Measurements from ENCODE around the gene CSNK1E. TPM values are rescaled to one million over a fixed set of nuclear protein-coding genes. Genes with fewer than 3 reads are reported as not detected.

Gene CSNK1E
- total and polyA plus RNA-seq, 2 of the 4 experiments (the other 2 are of a cell fraction), result 116 to 276 TPM

GRCh38 chr22:38308791-38309498, 8.3 kb downstream of the CSNK1E start:
- Histone ChIP-seq H2AK5ac (ENCODE audit: low read depth, low read length) (no peak overlapping the region; the same call in 1 of the 2 replicates), H2BK5ac (ENCODE audit: low read depth, low read length, poor library complexity, severe bottlenecking) (no peak overlapping the region), H3K9me1 (ENCODE audit: insufficient read depth, low read length) (peaks cover 54% of the 10 kb centered on the region), H4K91ac (ENCODE audit: insufficient read depth, low read depth, low read length) (no peak overlapping the region), H3K27ac (ENCODE audit: insufficient read depth, low read length) (no peak overlapping the region), H3K23ac (ENCODE audit: low read depth, low read length) (peak overlapping the region; percentile 38; the same call in 1 of the 2 replicates), H2AK9ac (replicated peaks; ENCODE audit: low read depth, low read length, poor library complexity) (peak overlapping the region; percentile 48), H3K27me3 (ENCODE audit: control insufficient read depth, insufficient read depth, low read length) (no peaks in the 10 kb centered on the region), H3K18ac (ENCODE audit: low read depth, low read length) (no peak overlapping the region), H3K14ac (replicated peaks; ENCODE audit: low read depth, low read length) (no peak overlapping the region), H3K79me1 (ENCODE audit: low read depth in 1 of 2, low read length in 2 of 2) (peaks cover 0 to 66% of the 10 kb centered on the region in 2 experiments; a peak in 2 of 4 replicates), H2BK20ac (ENCODE audit: low read depth, low read length) (no peak overlapping the region), H3K4me3 (ENCODE audit: insufficient read depth, low read depth, low read length) (no peak overlapping the region), H4K8ac (ENCODE audit: low read depth in 2 of 2, low read length in 2 of 2) (no peak overlapping the region), H3K4ac (ENCODE audit: low read depth, low read length) (no peak overlapping the region), H3K36me3 (ENCODE audit: control insufficient read depth, insufficient read depth, low read length) (peaks cover 53% of the 10 kb centered on the region), H4K5ac (ENCODE audit: low read depth, low read length) (no peak overlapping the region), H3K9me3 (ENCODE audit: control insufficient read depth, insufficient read depth, low read length) (no peaks in the 10 kb centered on the region), H3K9ac (ENCODE audit: low read depth, low read length) (no peak overlapping the region), H3K4me2 (ENCODE audit: low read depth, low read length) (no peak overlapping the region), H2BK15ac (ENCODE audit: low read depth, low read length) (no peak overlapping the region), H3K56ac (ENCODE audit: extremely low read depth, insufficient read depth, low read length) (no peak overlapping the region), H4K20me1 (ENCODE audit: insufficient read depth, low read length) (peaks cover 98% of the 10 kb centered on the region), H2AFZ (replicated peaks; ENCODE audit: low read length, poor library complexity) (no peak overlapping the region), H3K4me1 (ENCODE audit: control insufficient read depth, insufficient read depth, low read length) (peaks cover 52% of the 10 kb centered on the region), H2BK120ac (ENCODE audit: low read depth, low read length) (no peak overlapping the region)
- ATAC-seq (ENCODE audit: low read depth), result no peak
- in situ Hi-C loops (cut with MboI; ENCODE audit: low sequenced_read_pairs), result no loop called here
- intact Hi-C loops (cut with micrococcal nuclease), result no loop called here
- dilution Hi-C loops (cut with HindIII; ENCODE audit: low sequenced_read_pairs, unreplicated experiment), result no loop called here
- ChIA-PET POLR2A (ENCODE audit: unreplicated experiment) (interaction anchor here (0.5 kb wide), 1 partner anchor 18 kb away, joined by 3 read pairs; no protein-coding TSS in a partner anchor), CTCF (no interaction called here)
- WGBS, 2 experiments (ENCODE audit: extremely low coverage in 2 of 2, insufficient read length in 1 of 2), result 92% methylated on average over 4 of the region's 10 CpGs; no CpG with 5 or more reads in 1 of the 2 experiments
- DNase-seq, result no peak
- BruUV-seq (replicated peaks), result no TSS peak
- TF ChIP-seq BHLHE40 (IDR thresholded peaks at IDR 0.05; ENCODE audit: low read depth, low read length), result no peak
- no peak for TF ChIP-seq MAFK (IDR thresholded peaks at IDR 0.05; ENCODE audit: low read depth, low read length)
- TF ChIP-seq RCOR1 (IDR thresholded peaks at IDR 0.05; ENCODE audit: insufficient replicate concordance, low read length), result no peak
- TF ChIP-seq RFX5 (IDR thresholded peaks at IDR 0.05; ENCODE audit: low read depth, low read length), result no peak
- no peak for TF ChIP-seq CHD1 (IDR thresholded peaks at IDR 0.05; ENCODE audit: low read depth, low read length)
- TF ChIP-seq MXI1 (IDR thresholded peaks at IDR 0.05; ENCODE audit: borderline replicate concordance, low read depth, low read length), result no peak
- TF ChIP-seq RAD21 (IDR thresholded peaks at IDR 0.05; ENCODE audit: low read length), result no peak
- TF ChIP-seq CTCF (conservative IDR thresholded peaks at IDR 0.05; ENCODE audit: low read depth, low read length), result no peak
- no peak for TF ChIP-seq FOS (IDR thresholded peaks at IDR 0.05; ENCODE audit: low read depth, low read length)

Measured in IMR-90 (cell line).